Transverse colon (tissue), 4 donors: Measurements from ENCODE around the gene DIRAS3.

ENCODE experiments used
- EP300 ChIP-seq: sonication (generic); formaldehyde crosslinking; IDR thresholded peaks from one replicate; pipeline ENCODE4 v1.6.1; 2017; ENCODE audit warnings: antibody characterized with exemption, low read depth
- POLR2A ChIP-seq: fragments of 450-650 bp; IDR thresholded peaks from one replicate; pipeline ENCODE4 v1.6.1; 2016; ENCODE audit warnings: antibody characterized with exemption, mild to moderate bottlenecking, moderate library complexity
- POLR2AphosphoS5 ChIP-seq, 3 donors: sonication (generic); formaldehyde crosslinking; IDR thresholded peaks; one replicate each; pipeline ENCODE4 v1.6.1; 2016; ENCODE audit warnings: antibody characterized with exemption in 3 of 3
- TF ChIP-seq, protein P1 (sequence below), 5 experiments: fragments of 200-600 bp in 3 of 5; fragments of 450-650 bp in 2 of 5; sonication (generic) in 3 of 5; IDR thresholded peaks; 1 replicate in 2 of 5; 2 replicates in 3 of 5; pipeline ENCODE4 v1.5.1; 2016 to 2017; ENCODE audit warnings: antibody characterized with exemption in 5 of 5, inconsistent platforms in 3 of 5, mild to moderate bottlenecking in 2 of 5, moderate library complexity in 1 of 5

DNA sequence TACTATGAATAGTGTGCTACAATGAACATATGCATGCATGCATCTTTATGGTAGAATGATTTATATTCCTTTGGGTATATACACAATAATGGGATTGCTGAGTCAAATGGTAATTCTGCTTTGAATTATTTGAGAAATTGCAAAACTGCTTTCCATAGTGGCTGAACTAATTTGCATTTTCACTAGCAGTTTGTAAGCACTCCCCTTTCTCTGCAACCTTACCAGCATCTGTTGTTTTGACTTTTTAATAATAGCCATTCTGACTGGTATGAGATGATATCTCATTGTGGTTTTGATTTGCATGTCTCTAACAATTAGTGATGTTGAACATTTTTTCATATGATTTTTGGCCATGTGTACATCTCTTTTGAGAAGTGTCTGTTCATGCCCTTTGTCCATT is 24.0 kb upstream of the DIRAS3 start:
- TF ChIP-seq, protein P1, sequence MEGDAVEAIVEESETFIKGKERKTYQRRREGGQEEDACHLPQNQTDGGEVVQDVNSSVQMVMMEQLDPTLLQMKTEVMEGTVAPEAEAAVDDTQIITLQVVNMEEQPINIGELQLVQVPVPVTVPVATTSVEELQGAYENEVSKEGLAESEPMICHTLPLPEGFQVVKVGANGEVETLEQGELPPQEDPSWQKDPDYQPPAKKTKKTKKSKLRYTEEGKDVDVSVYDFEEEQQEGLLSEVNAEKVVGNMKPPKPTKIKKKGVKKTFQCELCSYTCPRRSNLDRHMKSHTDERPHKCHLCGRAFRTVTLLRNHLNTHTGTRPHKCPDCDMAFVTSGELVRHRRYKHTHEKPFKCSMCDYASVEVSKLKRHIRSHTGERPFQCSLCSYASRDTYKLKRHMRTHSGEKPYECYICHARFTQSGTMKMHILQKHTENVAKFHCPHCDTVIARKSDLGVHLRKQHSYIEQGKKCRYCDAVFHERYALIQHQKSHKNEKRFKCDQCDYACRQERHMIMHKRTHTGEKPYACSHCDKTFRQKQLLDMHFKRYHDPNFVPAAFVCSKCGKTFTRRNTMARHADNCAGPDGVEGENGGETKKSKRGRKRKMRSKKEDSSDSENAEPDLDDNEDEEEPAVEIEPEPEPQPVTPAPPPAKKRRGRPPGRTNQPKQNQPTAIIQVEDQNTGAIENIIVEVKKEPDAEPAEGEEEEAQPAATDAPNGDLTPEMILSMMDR (IDR thresholded peaks at IDR 0.05), result no peak
- TF ChIP-seq POLR2A, result no peak
- TF ChIP-seq POLR2AphosphoS5 (IDR thresholded peaks at IDR 0.05), result no peak
- no peak for TF ChIP-seq EP300
